ENCODE data around the gene SPSB1. TPM values are rescaled to one million over a fixed set of nuclear protein-coding genes. Genes with fewer than 3 reads are reported as not detected.
A peak's percentile ranks its signal among the peaks of the same experiment; 100 is the strongest.

SPSB1 gene
- total RNA-seq, 2 donors from 2014 or later = 20.4 to 26.9 TPM

- TF ChIP-seq CTCF (conservative IDR thresholded peaks at IDR 0.05) = no peak
- Mint-ChIP-seq H3K4me1 (peaks cover 9% of the 10 kb centered on the region), H3K9me3 (no peaks in the 10 kb centered on the region), H3K36me3 (ENCODE audit: low read depth) (no peaks in the 10 kb centered on the region), H3K27me3 (ENCODE audit: insufficient read depth) (no peaks in the 10 kb centered on the region), H3K4me3 (no peak overlapping the region), H3K27ac (peak overlapping the region; percentile 65)
- no peaks in the 10 kb centered on the region for H3K9me3 ChIP-seq (ENCODE audit: control insufficient read depth, low read length)
- WGBS, 2 experiments (ENCODE audit: insufficient coverage in 1 of 2, insufficient read length in 1 of 2) = 58 to 61% methylated on average over 11 to 17 of the region's 17 CpGs
- peaks cover 5% of the 10 kb centered on the region for H3K4me1 ChIP-seq (ENCODE audit: control insufficient read depth, insufficient read depth, low read length)
- H3K9ac ChIP-seq (ENCODE audit: extremely low read depth, low read length, poor library complexity, severe bottlenecking) = no peak overlapping the region
- peak; percentile 84 for DNase-seq
- no peaks in the 10 kb centered on the region for H3K27me3 ChIP-seq (ENCODE audit: control insufficient read depth, insufficient read depth, low read length, poor library complexity, severe bottlenecking)
- no peaks in the 10 kb centered on the region for H3K36me3 ChIP-seq (ENCODE audit: control insufficient read depth, insufficient read depth, low read length)
- H3K27ac ChIP-seq (ENCODE audit: low read depth, low read length) = no peak overlapping the region
- no peak overlapping the region for H3K4me3 ChIP-seq (ENCODE audit: low read length)
Measured at GRCh38 chr1:9413071-9413876, 120.6 kb downstream of the SPSB1 start.

GRCh38 chr1:9413877-9414213 is 121.2 kb downstream of the SPSB1 start:
- Mint-ChIP-seq H3K4me1 (peaks cover 9% of the 10 kb centered on the region), H3K27ac (peak overlapping the region; percentile 30), H3K36me3 (ENCODE audit: low read depth) (no peaks in the 10 kb centered on the region), H3K9me3 (no peaks in the 10 kb centered on the region), H3K4me3 (no peak overlapping the region), H3K27me3 (ENCODE audit: insufficient read depth) (no peaks in the 10 kb centered on the region)
- DNase-seq = no peak
- H3K9ac ChIP-seq (ENCODE audit: extremely low read depth, low read length, poor library complexity, severe bottlenecking) = no peak overlapping the region
- no peaks in the 10 kb centered on the region for H3K36me3 ChIP-seq (ENCODE audit: control insufficient read depth, insufficient read depth, low read length)
- WGBS, 2 experiments (ENCODE audit: insufficient coverage in 1 of 2, insufficient read length in 1 of 2) = 75 to 87% methylated on average over 1 to 4 of the region's 4 CpGs
- no peaks in the 10 kb centered on the region for H3K9me3 ChIP-seq (ENCODE audit: control insufficient read depth, low read length)
- H3K4me3 ChIP-seq (ENCODE audit: low read length) = no peak overlapping the region
- H3K27me3 ChIP-seq (ENCODE audit: control insufficient read depth, insufficient read depth, low read length, poor library complexity, severe bottlenecking) = no peaks in the 10 kb centered on the region
- peaks cover 5% of the 10 kb centered on the region for H3K4me1 ChIP-seq (ENCODE audit: control insufficient read depth, insufficient read depth, low read length)
- no peak overlapping the region for H3K27ac ChIP-seq (ENCODE audit: low read depth, low read length)
- no peak for TF ChIP-seq CTCF (conservative IDR thresholded peaks at IDR 0.05)

- Mint-ChIP-seq H3K9me3 (no peaks in the 10 kb centered on the region), H3K36me3 (ENCODE audit: low read depth) (no peaks in the 10 kb centered on the region), H3K27ac (no peak overlapping the region), H3K27me3 (ENCODE audit: insufficient read depth) (peaks cover 2% of the 10 kb centered on the region), H3K4me1 (peaks cover 9% of the 10 kb centered on the region), H3K4me3 (no peak overlapping the region)
- no peak for TF ChIP-seq CTCF (conservative IDR thresholded peaks at IDR 0.05)
- no peak overlapping the region for H3K4me3 ChIP-seq (ENCODE audit: low read length)
- WGBS, 2 experiments (ENCODE audit: insufficient coverage in 1 of 2, insufficient read length in 1 of 2) = 87 to 96% methylated on average over 6 to 9 of the region's 9 CpGs
- H3K27me3 ChIP-seq (ENCODE audit: control insufficient read depth, insufficient read depth, low read length, poor library complexity, severe bottlenecking) = no peaks in the 10 kb centered on the region
- H3K4me1 ChIP-seq (ENCODE audit: control insufficient read depth, insufficient read depth, low read length) = peaks cover 5% of the 10 kb centered on the region
- H3K27ac ChIP-seq (ENCODE audit: low read depth, low read length) = no peak overlapping the region
- H3K9me3 ChIP-seq (ENCODE audit: control insufficient read depth, low read length) = no peaks in the 10 kb centered on the region
- H3K36me3 ChIP-seq (ENCODE audit: control insufficient read depth, insufficient read depth, low read length) = no peaks in the 10 kb centered on the region
- DNase-seq = no peak
- no peak overlapping the region for H3K9ac ChIP-seq (ENCODE audit: extremely low read depth, low read length, poor library complexity, severe bottlenecking)
Measured at GRCh38 chr1:9416506-9416905, 123.8 kb downstream of the SPSB1 start.
